OCI-LY7 (cell line): ENCODE measurements around the gene SELENOW. TPM values are rescaled to one million over a fixed set of nuclear protein-coding genes. Genes with fewer than 3 reads are reported as not detected.
"Not testable (repeated sequence)": the region's sequence is repeated elsewhere in the genome, so short reads cannot be mapped to it uniquely, and the experiment has no call there.

ENCODE experiments used
- BruUV-seq: library from RNA; stranded (reverse); fragments of 400-500 nt; replicated peaks from 2 replicates; lab custom pipeline; 2021; lab: Mats Ljungman, UMichigan
- CTCF ChIA-PET: fragments of 300-600 bp; sonication (Branson Sonifier 250); formaldehyde crosslinking; loops from one replicate; lab custom pipeline; 2022; ENCODE audit warnings: antibody characterized with exemption; ENCODE audit not compliant: unreplicated experiment; lab: Charles Lee
- POLR2A ChIA-PET: fragments of 300-600 bp; sonication (Branson Sonifier 250); formaldehyde crosslinking; loops from one replicate; lab custom pipeline; 2022; ENCODE audit warnings: antibody characterized with exemption; lab: Charles Lee
- DNase-seq: peaks from one replicate; pipeline ENCODE4 v3.0.0-alpha.2; 2015; ENCODE audit warnings: low spot score
- H2AFZ ChIP-seq: fragments of 200-600 bp; sonication (generic), shearing (Covaris generic); 2 replicates; pipeline ENCODE4 v1.6.1; 2014; ENCODE audit warnings: mild to moderate bottlenecking, antibody characterized with exemption, low read length, moderate library complexity
- H3K27ac ChIP-seq: fragments of 200-600 bp; sonication (generic); 2 replicates; pipeline ENCODE4 v1.5.1; 2014; ENCODE audit warnings: mixed run types, low read depth, mild to moderate bottlenecking, moderate library complexity, low read length, inconsistent platforms; ENCODE audit not compliant: poor library complexity, severe bottlenecking
- H3K36me3 ChIP-seq: fragments of 200-600 bp; sonication (generic); 2 replicates; pipeline ENCODE4 v1.6.1; 2014; ENCODE audit warnings: mild to moderate bottlenecking, antibody characterized with exemption, low read length, moderate library complexity, mixed read lengths; ENCODE audit not compliant: insufficient read depth
- H3K4me1 ChIP-seq: fragments of 200-600 bp; sonication (generic); 2 replicates; pipeline ENCODE4 v1.5.1; 2014; ENCODE audit warnings: mild to moderate bottlenecking, low read length; ENCODE audit not compliant: insufficient read depth, poor library complexity, severe bottlenecking
- H3K4me2 ChIP-seq: fragments of 200-600 bp; sonication (generic); 2 replicates; pipeline ENCODE4 v1.6.1; 2014; ENCODE audit warnings: mild to moderate bottlenecking, low read length
- H3K4me3 ChIP-seq: fragments of 200-600 bp; sonication (generic); 2 replicates; pipeline ENCODE4 v1.5.1; 2014; ENCODE audit warnings: mild to moderate bottlenecking, low read depth, low read length; ENCODE audit not compliant: poor library complexity, severe bottlenecking
- H3K79me2 ChIP-seq: fragments of 200-600 bp; sonication (generic); 2 replicates; pipeline ENCODE4 v1.6.1; 2016; ENCODE audit warnings: low read depth, mild to moderate bottlenecking, low read length, moderate library complexity, mixed read lengths; ENCODE audit not compliant: insufficient read depth
- H3K9me2 ChIP-seq: fragments of 200-600 bp; sonication (generic); 2 replicates; pipeline ENCODE4 v1.6.1; 2016; ENCODE audit warnings: mild to moderate bottlenecking, low read length, mixed read lengths; ENCODE audit not compliant: insufficient read depth
- H3K9me3 ChIP-seq: fragments of 200-600 bp; sonication (generic); 2 replicates; pipeline ENCODE4 v1.6.1; 2014; ENCODE audit warnings: mild to moderate bottlenecking, mixed run types, low read length, mixed read lengths
- H4K20me1 ChIP-seq: fragments of 200-600 bp; sonication (generic); 2 replicates; pipeline ENCODE4 v1.6.1; 2014; ENCODE audit warnings: mild to moderate bottlenecking, antibody characterized with exemption, low read length, moderate library complexity, mixed read lengths; ENCODE audit not compliant: insufficient read depth
- EZH2phosphoT487 ChIP-seq: fragments of 200-600 bp; sonication (generic); IDR thresholded peaks from 2 replicates; pipeline ENCODE4 v1.6.1; 2018; ENCODE audit warnings: low read depth, borderline replicate concordance, mild to moderate bottlenecking, mixed run types, antibody characterized with exemption, low read length, moderate library complexity, mixed read lengths
- intact Hi-C: fragments of 100-400 bp; cut with micrococcal nuclease; formaldehyde crosslinking; loops from one replicate; pipeline ENCODE4 v1.10.0; 2022; ENCODE audit not compliant: unreplicated experiment
- total RNA-seq, 2 experiments: library from RNA; depleted of rRNA in 1 of 2; stranded (reverse); fragments of >200 nt in 1 of 2; shearing (Covaris generic) in 1 of 2; gene quantifications; 2 replicates each; pipeline ENCODE4 v1.2.3, GENCODE V29; 2014 to 2022
- TF ChIP-seq, protein P1 (sequence below): fragments of 200-600 bp; sonication (generic); conservative IDR thresholded peaks from 2 replicates; pipeline ENCODE4 v1.5.1; 2014; ENCODE audit warnings: mild to moderate bottlenecking, antibody characterized with exemption, low read length, moderate library complexity, mixed read lengths

The SELENOW gene
- total RNA-seq, 2 experiments from 2014 or later, result 31.2 to 95.5 TPM

DNA sequence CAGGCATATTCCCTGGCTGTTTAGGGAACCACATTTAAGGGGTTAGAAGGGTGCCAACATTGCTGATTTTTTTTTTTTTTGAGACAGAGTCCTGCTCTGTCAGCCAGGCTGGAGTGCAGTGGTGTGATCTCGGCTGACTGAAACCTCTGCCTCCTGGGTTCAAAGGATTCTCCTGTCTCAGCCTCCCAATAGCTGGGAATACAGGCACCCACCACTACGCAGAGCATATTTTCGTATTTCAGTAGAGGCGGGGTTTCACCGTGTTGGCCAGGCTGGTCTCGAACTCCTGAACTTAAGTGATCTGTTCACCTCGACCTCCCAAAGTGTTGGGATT, 35.5 kb downstream of the SELENOW start:
- BruUV-seq, result no TSS peak
- Histone ChIP-seq H3K9me3 (no peaks in the 10 kb centered on the region), H3K27ac (no peak overlapping the region), H4K20me1 (no peaks in the 10 kb centered on the region), H3K4me3 (no peak overlapping the region), H3K4me1 (no peaks in the 10 kb centered on the region), H3K4me2 (no peak overlapping the region), H3K79me2 (no peaks in the 10 kb centered on the region), H2AFZ (no peak overlapping the region), H3K9me2 (no peaks in the 10 kb centered on the region), H3K36me3 (no peaks in the 10 kb centered on the region)
- ChIA-PET POLR2A (no interaction called here), CTCF (no interaction called here)
- intact Hi-C loops, result loop anchor here (10.0 kb wide), 1 partner anchor 51 kb away; no protein-coding TSS in a partner anchor
- no peak for DNase-seq
- no peak for TF ChIP-seq EZH2phosphoT487
- TF ChIP-seq, protein P1, sequence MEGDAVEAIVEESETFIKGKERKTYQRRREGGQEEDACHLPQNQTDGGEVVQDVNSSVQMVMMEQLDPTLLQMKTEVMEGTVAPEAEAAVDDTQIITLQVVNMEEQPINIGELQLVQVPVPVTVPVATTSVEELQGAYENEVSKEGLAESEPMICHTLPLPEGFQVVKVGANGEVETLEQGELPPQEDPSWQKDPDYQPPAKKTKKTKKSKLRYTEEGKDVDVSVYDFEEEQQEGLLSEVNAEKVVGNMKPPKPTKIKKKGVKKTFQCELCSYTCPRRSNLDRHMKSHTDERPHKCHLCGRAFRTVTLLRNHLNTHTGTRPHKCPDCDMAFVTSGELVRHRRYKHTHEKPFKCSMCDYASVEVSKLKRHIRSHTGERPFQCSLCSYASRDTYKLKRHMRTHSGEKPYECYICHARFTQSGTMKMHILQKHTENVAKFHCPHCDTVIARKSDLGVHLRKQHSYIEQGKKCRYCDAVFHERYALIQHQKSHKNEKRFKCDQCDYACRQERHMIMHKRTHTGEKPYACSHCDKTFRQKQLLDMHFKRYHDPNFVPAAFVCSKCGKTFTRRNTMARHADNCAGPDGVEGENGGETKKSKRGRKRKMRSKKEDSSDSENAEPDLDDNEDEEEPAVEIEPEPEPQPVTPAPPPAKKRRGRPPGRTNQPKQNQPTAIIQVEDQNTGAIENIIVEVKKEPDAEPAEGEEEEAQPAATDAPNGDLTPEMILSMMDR, result no peak

DNA sequence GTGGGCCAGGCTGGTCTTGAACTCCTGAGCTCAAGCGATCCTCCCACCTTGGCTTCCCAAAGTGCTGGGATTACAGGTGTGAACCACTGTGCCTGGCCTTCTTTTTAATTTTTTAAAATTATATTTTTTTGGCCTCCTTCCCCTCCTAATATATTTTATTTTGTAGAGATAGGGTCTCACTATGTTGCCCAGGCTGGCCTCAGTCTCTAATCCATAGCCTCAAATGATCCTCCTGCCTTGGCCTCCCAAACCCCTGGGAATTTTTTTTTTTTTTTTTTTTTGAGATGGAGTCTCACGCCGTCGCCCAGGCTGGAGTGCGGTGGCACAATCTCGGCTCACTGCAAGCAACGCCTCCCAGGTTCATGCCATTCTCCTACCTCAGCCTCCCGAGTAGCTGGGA, 37.8 kb downstream of the SELENOW start:
- H3K27ac ChIP-seq, BruUV-seq, POLR2A ChIA-PET, DNase-seq, H2AFZ ChIP-seq, H3K79me2 ChIP-seq, CTCF ChIA-PET, H3K9me3 ChIP-seq, H4K20me1 ChIP-seq, H3K36me3 ChIP-seq, H3K4me3 ChIP-seq, H3K4me2 ChIP-seq, H3K4me1 ChIP-seq, H3K9me2 ChIP-seq: not testable (repeated sequence)
- intact Hi-C loops, result loop anchor here (10.0 kb wide), 1 partner anchor 49 kb away; no protein-coding TSS in a partner anchor

DNA sequence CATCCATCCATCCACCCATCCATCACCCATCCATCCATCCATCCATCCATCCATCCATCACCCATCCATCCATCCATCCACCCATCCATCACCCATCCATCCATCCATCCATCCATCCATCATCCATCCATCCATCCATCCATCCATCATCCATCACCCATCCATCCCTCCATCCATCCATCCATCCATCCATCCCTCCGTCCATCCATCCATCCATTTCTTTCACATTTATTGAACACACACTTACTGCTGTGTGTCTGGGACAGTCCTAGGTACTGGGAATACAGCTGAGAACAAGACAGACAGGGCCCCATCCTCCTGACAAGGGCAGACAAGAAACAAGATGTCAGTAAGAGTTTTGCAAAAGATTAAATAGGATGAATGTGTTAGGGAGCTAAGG, 39.7 kb downstream of the SELENOW start:
- H3K36me3 ChIP-seq, H3K4me2 ChIP-seq, H3K9me3 ChIP-seq, H3K4me3 ChIP-seq, H3K27ac ChIP-seq, CTCF ChIA-PET, H3K9me2 ChIP-seq, DNase-seq, H3K4me1 ChIP-seq, H2AFZ ChIP-seq, BruUV-seq, POLR2A ChIA-PET, H3K79me2 ChIP-seq, H4K20me1 ChIP-seq: not testable (repeated sequence)
- intact Hi-C loops, result loop anchor here (10.0 kb wide), 1 partner anchor 47 kb away; no protein-coding TSS in a partner anchor

DNA sequence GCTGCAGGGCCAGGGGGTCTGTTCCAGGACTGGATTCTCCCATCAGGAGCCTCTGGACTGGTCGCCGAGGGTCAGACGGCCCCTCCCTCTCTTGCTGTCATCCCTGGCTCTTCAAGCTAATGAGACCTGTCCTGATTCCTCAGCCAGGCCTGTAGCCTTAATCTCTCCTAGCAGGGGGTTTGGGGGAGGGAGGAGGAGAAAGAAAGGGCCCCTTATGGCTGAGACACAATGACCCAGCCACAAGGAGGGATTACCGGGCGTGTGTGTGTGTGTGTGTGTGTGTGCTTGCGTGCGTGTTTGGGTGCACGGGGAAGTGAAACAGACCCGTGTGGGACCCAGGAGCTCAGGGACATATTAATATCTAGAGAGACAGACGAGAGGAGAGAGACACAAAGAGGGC, 41.4 kb downstream of the SELENOW start:
- no TSS peak for BruUV-seq
- Histone ChIP-seq H3K9me3 (no peaks in the 10 kb centered on the region), H3K27ac (no peak overlapping the region), H3K4me1 (no peaks in the 10 kb centered on the region), H3K4me3 (no peak overlapping the region), H4K20me1 (no peaks in the 10 kb centered on the region), H3K79me2 (no peaks in the 10 kb centered on the region), H3K4me2 (no peak overlapping the region), H3K9me2 (no peaks in the 10 kb centered on the region), H3K36me3 (no peaks in the 10 kb centered on the region), H2AFZ (no peak overlapping the region)
- DNase-seq, result peak; percentile 12
- intact Hi-C loops, result loop anchor here (10.0 kb wide), 1 partner anchor 45 kb away; no protein-coding TSS in a partner anchor
- ChIA-PET CTCF (no interaction called here), POLR2A (no interaction called here)
- TF ChIP-seq EZH2phosphoT487, result no peak
- TF ChIP-seq, protein P1, result no peak
